ENCODE results near the gene GNPTG. TPM values are rescaled to one million over a fixed set of nuclear protein-coding genes. Genes with fewer than 3 reads are reported as not detected.

Gene GNPTG
- total and polyA plus RNA-seq, 2 of the 8 experiments (the other 6 are each of a cell fraction or from before 2014, with no cell fraction given) = 26.2 to 51.2 TPM

DNA sequence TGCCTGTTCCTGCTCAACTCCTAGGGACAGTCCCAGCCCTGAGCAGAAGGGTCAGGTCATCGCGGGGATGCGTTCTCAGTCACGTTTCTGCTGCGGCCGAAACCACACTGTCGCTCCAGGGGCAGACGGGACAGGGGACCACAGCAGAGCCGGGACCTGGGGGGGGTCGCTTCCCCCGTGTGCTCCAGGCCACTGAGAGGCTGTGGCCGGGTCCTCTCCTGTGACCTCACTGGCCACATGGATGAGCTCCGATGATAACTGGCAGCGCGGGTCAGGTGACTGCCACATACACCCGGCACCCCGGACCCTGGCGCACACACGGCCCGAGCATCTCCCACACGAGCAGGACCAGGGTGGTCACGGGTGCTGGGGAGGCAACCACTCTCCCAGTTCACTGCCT is 12.8 kb downstream of the GNPTG start (continued):
- TF ChIP-seq KDM5A (IDR thresholded peaks at IDR 0.05; ENCODE audit: low read length) (no peak), RNF2 (IDR thresholded peaks at IDR 0.05; ENCODE audit: borderline replicate concordance, low read depth, low read length, missing control alignments, poor library complexity, severe bottlenecking) (no peak)
